Transverse colon (tissue), 4 donors: ENCODE measurements around the gene HOXD3. TPM values are rescaled to one million over a fixed set of nuclear protein-coding genes. Genes with fewer than 3 reads are reported as not detected.

Experiments
- DNase-seq: peaks from one replicate; pipeline ENCODE4 v3.0.0-alpha.2; 2019
- H3K27ac ChIP-seq, 4 donors: fragments of 200-600 bp; sonication (generic); 2 replicates each; pipeline ENCODE4 v1.5.1; 2016 to 2018; ENCODE audit warnings: inconsistent platforms in 4 of 4
- H3K27me3 ChIP-seq: fragments of 200-600 bp; sonication (generic); 2 replicates; pipeline ENCODE4 v1.5.1; 2017; ENCODE audit warnings: inconsistent platforms
- H3K36me3 ChIP-seq, 4 donors: fragments of 200-600 bp; sonication (generic); 2 replicates each; pipeline ENCODE4 v1.5.1; 2017 to 2019; ENCODE audit warnings: inconsistent platforms in 4 of 4
- H3K4me1 ChIP-seq, 4 donors: fragments of 200-600 bp; sonication (generic); 2 replicates each; pipeline ENCODE4 v1.5.1; 2017 to 2020; ENCODE audit warnings: inconsistent platforms in 4 of 4
- H3K4me3 ChIP-seq, 4 donors: fragments of 200-600 bp; sonication (generic); 1 replicate in 1 of 4; 2 replicates in 3 of 4; pipeline versions ENCODE4 v1.5.1 to v1.6.1; 2017 to 2019; ENCODE audit warnings: inconsistent platforms in 4 of 4
- H3K9me3 ChIP-seq, 2 donors: fragments of 200-600 bp; sonication (generic); 2 replicates each; pipeline ENCODE4 v1.5.1; 2017 to 2019; ENCODE audit warnings: inconsistent platforms in 2 of 2
- CTCF ChIP-seq, 5 experiments: fragments of 200-600 bp in 3 of 5; fragments of 450-650 bp in 2 of 5; sonication (generic) in 3 of 5; IDR thresholded peaks; 1 replicate in 2 of 5; 2 replicates in 3 of 5; pipeline ENCODE4 v1.5.1; 2016 to 2017; ENCODE audit warnings: antibody characterized with exemption in 5 of 5, inconsistent platforms in 3 of 5, mild to moderate bottlenecking in 2 of 5, moderate library complexity in 1 of 5
- EP300 ChIP-seq: sonication (generic); formaldehyde crosslinking; IDR thresholded peaks from one replicate; pipeline ENCODE4 v1.6.1; 2017; ENCODE audit warnings: antibody characterized with exemption, low read depth
- POLR2A ChIP-seq: fragments of 450-650 bp; IDR thresholded peaks from one replicate; pipeline ENCODE4 v1.6.1; 2016; ENCODE audit warnings: antibody characterized with exemption, mild to moderate bottlenecking, moderate library complexity
- POLR2AphosphoS5 ChIP-seq, 3 donors: sonication (generic); formaldehyde crosslinking; IDR thresholded peaks; one replicate each; pipeline ENCODE4 v1.6.1; 2016; ENCODE audit warnings: antibody characterized with exemption in 3 of 3
- WGBS, 2 donors: methylation state at CpG; one replicate each; pipeline ENCODE4 v1.1.5; 2018; ENCODE audit warnings: low coverage in 1 of 2; 5-methylcytosine and 5-hydroxymethylcytosine counted together
- in situ Hi-C, 4 donors: fragments of 200-750 bp; cut with MboI; loops; one replicate each; pipeline versions ENCODE4 v1.15.0 to v1.15.1; 2017; ENCODE audit warnings: low sequenced_read_pairs in 3 of 4, low pct_ligation_motif_present in 1 of 4, low pct_unique_long_range_greater_than_20kb in 1 of 4
- intact Hi-C: fragments of 100-400 bp; cut with DNase I; formaldehyde crosslinking; loops from one replicate; pipeline ENCODE4 v1.15.1; 2023; ENCODE audit warnings: low total_unique reads
- total RNA-seq, 4 donors: library from RNA; depleted of rRNA; stranded (reverse); fragments of >200 nt; gene quantifications; one replicate each; pipeline ENCODE4 v1.1.0, GENCODE V29; 2016

HOXD3 gene
- total RNA-seq, 4 donors from 2014 or later = 2.0 to 15.7 (median 7.6) TPM; not detected in 1

- TF ChIP-seq POLR2AphosphoS5 (IDR thresholded peaks at IDR 0.05) (no peak), EP300 (no peak), POLR2A (no peak), CTCF (IDR thresholded peaks at IDR 0.05) (no peak)
- Histone ChIP-seq H3K9me3 (no peaks in the 10 kb centered on the region), H3K4me3 (no peak overlapping the region), H3K27me3 (peaks cover 73% of the 10 kb centered on the region), H3K36me3 (no peaks in the 10 kb centered on the region), H3K4me1 (peaks cover 4 to 30% (median 14%) of the 10 kb centered on the region in 4 donors), H3K27ac (no peak overlapping the region)
- 61 to 62% methylated on average over 9 to 13 of the region's 13 CpGs for WGBS, 2 donors
- in situ Hi-C loops (no loop called here), intact Hi-C loops (no loop called here)
- DNase-seq = no peak
Measured at GRCh38 chr2:176164201-176164600, 7.1 kb downstream of the HOXD3 start.

- Histone ChIP-seq H3K4me3 (peak overlapping the region in 1 of 4 donors; percentile 24), H3K27ac (no peak overlapping the region), H3K9me3 (no peaks in the 10 kb centered on the region), H3K4me1 (peaks cover 0 to 25% (median 10%) of the 10 kb centered on the region in 4 donors), H3K27me3 (peaks cover 67% of the 10 kb centered on the region), H3K36me3 (no peaks in the 10 kb centered on the region)
- 53 to 60% methylated on average over 13 to 52 of the region's 52 CpGs for WGBS, 2 donors
- no peak for DNase-seq
- TF ChIP-seq EP300 (no peak), CTCF (IDR thresholded peaks at IDR 0.05) (no peak)
- in situ Hi-C loops = no loop called here
- intact Hi-C loops = no loop called here
Measured at GRCh38 chr2:176164611-176165369, 7.7 kb downstream of the HOXD3 start.

- Histone ChIP-seq H3K4me3 (no peak overlapping the region), H3K27ac (no peak overlapping the region)
- intact Hi-C loops = no loop called here
Measured at GRCh38 chr2:176165370-176166050, 8.4 kb downstream of the HOXD3 start.

More at GRCh38 chr2:176165370-176166050, 8.4 kb downstream of the HOXD3 start:
- in situ Hi-C loops = no loop called here
- H3K9me3 ChIP-seq = no peaks in the 10 kb centered on the region
- peaks cover 63% of the 10 kb centered on the region for H3K27me3 ChIP-seq
- H3K4me1 ChIP-seq = peaks cover 0 to 19% (median 9%) of the 10 kb centered on the region in 4 donors
- 60 to 64% methylated on average over 9 to 26 of the region's 26 CpGs for WGBS, 2 donors
- no peaks in the 10 kb centered on the region for H3K36me3 ChIP-seq
- DNase-seq = no peak
- TF ChIP-seq POLR2AphosphoS5 (IDR thresholded peaks at IDR 0.05) (no peak), POLR2A (no peak), CTCF (IDR thresholded peaks at IDR 0.05) (no peak), EP300 (no peak)
